Body of pancreas (tissue), 4 donors: ENCODE results near the gene COMMD10. TPM values are rescaled to one million over a fixed set of nuclear protein-coding genes. Genes with fewer than 3 reads are reported as not detected.
A peak's percentile ranks its signal among the peaks of the same experiment; 100 is the strongest.

Experiments
- ATAC-seq: fragments of 150-250 bp; one replicate; pipeline ENCODE4 v1.9.1; 2016
- DNase-seq, 4 donors: peaks; one replicate each; pipeline ENCODE4 v3.0.0-alpha.2; 2019
- H3K27ac ChIP-seq, 4 donors: fragments of 200-600 bp; sonication (generic); 1 replicate in 3 of 4; 2 replicates in 1 of 4; pipeline versions ENCODE4 v1.5.1 to v1.6.1; 2016 to 2019; ENCODE audit warnings: mild to moderate bottlenecking in 1 of 4, mixed read lengths in 1 of 4, moderate library complexity in 1 of 4
- H3K27me3 ChIP-seq, 2 donors: fragments of 200-600 bp; sonication (generic); one replicate each; pipeline ENCODE4 v1.6.0; 2016; ENCODE audit warnings: mild to moderate bottlenecking in 1 of 2
- H3K36me3 ChIP-seq, 2 donors: fragments of 200-600 bp; sonication (generic); replicated peaks in 1 of 2; 2 replicates each; pipeline ENCODE4 v1.5.1; 2016; ENCODE audit warnings: low read depth in 2 of 2; ENCODE audit not compliant: insufficient read depth in 1 of 2
- H3K4me1 ChIP-seq: fragments of 200-600 bp; sonication (generic); one replicate; pipeline ENCODE4 v1.6.0; 2016
- H3K4me3 ChIP-seq, 2 donors: fragments of 200-600 bp; sonication (generic); 1 replicate in 1 of 2; 2 replicates in 1 of 2; pipeline ENCODE4 v1.5.1; 2016 to 2019
- H3K9me3 ChIP-seq, 3 donors: fragments of 200-600 bp; sonication (generic); 1 replicate in 2 of 3; 2 replicates in 1 of 3; pipeline ENCODE4 v1.5.1; 2016
- CTCF ChIP-seq, 7 experiments: fragments of 450-650 bp in 4 of 7; fragments of 200-600 bp in 3 of 7; sonication (generic) in 3 of 7; IDR thresholded peaks; one replicate each; pipeline ENCODE4 v1.5.1; 2016 to 2019; ENCODE audit warnings: antibody characterized with exemption in 7 of 7
- POLR2A ChIP-seq, 3 donors: fragments of 450-650 bp; IDR thresholded peaks; one replicate each; pipeline ENCODE4 v1.6.1; 2016; ENCODE audit warnings: antibody characterized with exemption in 3 of 3, mild to moderate bottlenecking in 2 of 3
- WGBS, 2 donors: methylation state at CpG; one replicate each; pipeline ENCODE4 v1.1.5; 2017; 5-methylcytosine and 5-hydroxymethylcytosine counted together
- intact Hi-C: fragments of 100-400 bp; cut with DNase I; formaldehyde crosslinking; loops from one replicate; pipeline ENCODE4 v1.15.1; 2023
- small RNA-seq: library from RNA; depleted of rRNA; stranded (forward); fragments of <200 nt; gene quantifications from one replicate; pipeline ENCODE3, GENCODE V24; 2016
- total RNA-seq, 2 donors: library from RNA; depleted of rRNA; stranded (reverse); fragments of >200 nt; gene quantifications; one replicate each; pipeline ENCODE4 v1.1.0, GENCODE V29; 2016

COMMD10 gene
- total RNA-seq, 2 donors from 2014 or later, result 26.5 to 27.0 TPM

GRCh38 chr5:116320486-116320885 is 235.7 kb downstream of the COMMD10 start:
- DNase-seq (peak in 1 of 4 donors; percentile 39), ATAC-seq (no peak)
- no peak overlapping the region for H3K27ac ChIP-seq
- TF ChIP-seq POLR2A (IDR thresholded peaks at IDR 0.05) (no peak), CTCF (IDR thresholded peaks at IDR 0.05) (no peak)
- no peak overlapping the region for H3K4me3 ChIP-seq
- no peaks in the 10 kb centered on the region for H3K9me3 ChIP-seq
- peaks cover 7% of the 10 kb centered on the region for H3K4me1 ChIP-seq
- intact Hi-C loops, result no loop called here
- H3K36me3 ChIP-seq, result peaks cover 0 to 2% of the 10 kb centered on the region in 2 donors
- H3K27me3 ChIP-seq, result no peaks in the 10 kb centered on the region

- intact Hi-C loops, result no loop called here
- no peak for TF ChIP-seq POLR2A (IDR thresholded peaks at IDR 0.05)
- TF ChIP-seq CTCF (IDR thresholded peaks at IDR 0.05), result no peak
- Histone ChIP-seq H3K9me3 (peaks cover 0 to 11% (median 0%) of the 10 kb centered on the region in 3 donors), H3K4me3 (no peak overlapping the region), H3K27me3 (no peaks in the 10 kb centered on the region), H3K4me1 (no peaks in the 10 kb centered on the region), H3K36me3 (peaks cover 0 to 1% of the 10 kb centered on the region in 2 donors), H3K27ac (no peak overlapping the region)
- ATAC-seq, result no peak
- WGBS, 2 donors, result 96 to 98% methylated on average over 5 of the region's 5 CpGs
- no peak for DNase-seq
Observed at GRCh38 chr5:116329503-116329902, 244.7 kb downstream of the COMMD10 start.

GRCh38 chr5:116340799-116341198 is 256.0 kb downstream of the COMMD10 start:
- 82 to 93% methylated on average over 2 of the region's 2 CpGs for WGBS, 2 donors

More at GRCh38 chr5:116340799-116341198, 256.0 kb downstream of the COMMD10 start:
- DNase-seq (no peak), ATAC-seq (no peak)
- no peak overlapping the region for H3K27ac ChIP-seq
- H3K4me1 ChIP-seq, result no peaks in the 10 kb centered on the region
- TF ChIP-seq CTCF (IDR thresholded peaks at IDR 0.05), result no peak
- no peak for TF ChIP-seq POLR2A (IDR thresholded peaks at IDR 0.05)
- H3K27me3 ChIP-seq, result no peaks in the 10 kb centered on the region
- H3K4me3 ChIP-seq, result no peak overlapping the region
- H3K9me3 ChIP-seq, result peaks cover 0 to 3% (median 0%) of the 10 kb centered on the region in 3 donors
- no peaks in the 10 kb centered on the region for H3K36me3 ChIP-seq
- intact Hi-C loops, result no loop called here

Small RNA genes lying within 50 kb of the gene (small RNA-seq; reads per million reads assigned to genes)
- gene HMGN2P27, result not detected
- not detected for gene RNU6-644P

Other genes starting within 250 kb of the COMMD10 start
- gene ATG12, start 243.5 kb upstream of the COMMD10 start, total RNA-seq, result 10 to 100 TPM; 28.3 to 47.5 TPM
- gene AP3S1, start 243.1 kb upstream of the COMMD10 start, total RNA-seq, result 10 to 100 TPM; 47.8 to 87.9 TPM
- gene LVRN, start 122.5 kb upstream of the COMMD10 start, total RNA-seq, result 1 to 10 TPM in 1 of 2 donors, under 1 TPM in 1; 0.52 to 2.0 TPM
- gene ARL14EPL, start 52.6 kb upstream of the COMMD10 start, total RNA-seq, result not detected